H54 (cell line): ENCODE data around the gene MRPL41.
"Not testable (repeated sequence)": the region's sequence is repeated elsewhere in the genome, so short reads cannot be mapped to it uniquely, and the experiment has no call there.

ENCODE experiments used
- DNase-seq: peaks from one replicate; pipeline ENCODE4 v3.0.0; 2011; ENCODE audit warnings: low spot score, mixed read lengths; ENCODE audit not compliant: insufficient read length
- FAIRE-seq: peaks from 3 replicates; lab custom pipeline; 2011; peaks lifted over from hg19 to GRCh38; lab: Jason Lieb, UNC
- POLR2A ChIP-seq: IDR thresholded peaks from 2 replicates; pipeline ENCODE4 v1.6.1; 2011; ENCODE audit warnings: low read depth, mild to moderate bottlenecking, low read length

MRPL41 gene

DNA sequence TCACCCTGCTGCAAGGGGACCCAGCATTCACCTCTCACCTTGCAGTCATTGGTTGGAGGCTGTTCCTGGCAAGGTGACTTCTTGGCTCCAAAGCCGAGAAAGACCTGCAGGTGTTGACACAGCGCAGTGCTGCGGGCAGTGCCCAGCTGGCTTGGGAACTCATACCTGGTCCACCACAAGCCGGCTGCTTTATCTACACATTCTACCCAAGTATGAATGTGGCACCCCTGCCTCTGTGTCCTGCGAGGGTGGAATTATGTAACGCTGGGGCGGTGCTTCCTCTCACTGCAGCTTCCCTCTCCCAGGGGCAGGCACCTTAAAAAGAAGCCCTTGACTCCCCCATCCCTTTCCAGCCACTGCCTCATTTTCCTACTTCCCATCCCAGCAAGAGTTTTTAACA lies 41.1 kb downstream of the MRPL41 start:
- no peak for FAIRE-seq
- TF ChIP-seq POLR2A, result no peak
- DNase-seq, result no peak

DNA sequence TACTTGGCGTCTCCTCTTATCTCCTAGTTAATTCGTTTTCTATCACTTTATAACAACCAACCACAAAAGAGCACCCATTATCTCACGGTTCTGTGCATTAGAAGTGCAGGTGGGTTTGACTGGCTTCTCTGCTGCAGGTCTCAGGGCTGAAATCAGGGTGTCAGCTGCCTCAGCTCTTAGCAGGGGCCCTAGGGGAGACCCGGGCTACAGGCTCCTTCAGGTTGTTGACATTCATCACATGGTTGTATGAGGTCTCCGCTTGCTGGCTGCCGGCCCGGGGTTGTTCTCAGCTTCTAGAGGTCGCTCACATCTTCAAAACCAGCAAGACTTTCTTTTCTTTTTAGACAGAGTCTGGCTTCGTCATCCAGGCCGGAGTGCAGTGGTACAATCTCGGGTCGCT lies 41.5 kb downstream of the MRPL41 start:
- FAIRE-seq, result no peak

DNA sequence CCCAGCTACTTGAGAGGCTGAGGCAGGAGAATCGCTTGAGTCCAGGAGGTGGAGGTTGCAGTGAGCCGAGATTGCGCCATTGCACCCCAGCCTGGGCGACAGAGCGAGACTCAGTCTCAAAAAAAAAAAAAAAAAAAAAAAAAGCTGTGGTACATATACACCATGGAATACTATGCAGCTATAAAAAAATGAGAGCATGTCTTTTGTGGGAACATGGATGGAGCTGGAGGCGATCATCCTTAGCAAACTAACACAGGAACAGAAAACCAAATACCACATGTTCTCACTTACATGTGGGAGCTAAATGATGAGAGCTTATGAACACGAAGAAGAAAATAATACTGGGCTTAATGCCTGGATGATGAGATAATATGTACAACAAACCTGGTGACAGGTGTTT lies 44.9 kb downstream of the MRPL41 start:
- not testable (repeated sequence) for FAIRE-seq, DNase-seq

More for the DNA sequence above, 41.5 kb downstream of the MRPL41 start:
- DNase-seq, result no peak
- TF ChIP-seq POLR2A, result no peak

DNA sequence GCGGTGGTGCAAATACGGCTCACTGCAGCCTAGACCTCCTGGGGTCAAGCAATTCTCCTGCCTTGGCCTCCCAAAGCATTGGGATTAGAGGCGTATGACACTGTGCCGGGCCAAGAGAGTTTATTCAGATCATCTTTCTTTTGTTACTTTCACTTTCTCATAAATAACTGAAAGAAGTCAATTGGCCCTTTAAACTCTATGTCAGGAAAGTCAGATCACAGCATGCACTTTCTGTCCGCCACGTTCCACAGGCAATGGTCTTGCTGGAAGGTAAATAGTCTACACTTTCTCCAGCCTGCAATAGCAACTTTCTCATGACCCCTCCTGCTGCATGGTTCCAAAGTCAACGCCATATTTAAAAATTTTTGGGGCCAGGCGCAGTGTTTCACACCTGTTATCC lies 47.3 kb downstream of the MRPL41 start:
- FAIRE-seq, result no peak
- no peak for TF ChIP-seq POLR2A
- DNase-seq, result no peak
